Measurements from ENCODE around the gene DYNLT4. TPM values are rescaled to one million over a fixed set of nuclear protein-coding genes. Genes with fewer than 3 reads are reported as not detected.

DYNLT4 gene
- total and polyA plus RNA-seq, 10 donors: 0.15 to 2.1 (median 0.82) TPM; not detected in 3

- Histone ChIP-seq H3K27ac (no peak overlapping the region), H3K9me3 (no peaks in the 10 kb centered on the region), H3K4me1 (peaks cover 0 to 7% (median 4%) of the 10 kb centered on the region in 6 donors), H3K27me3 (replicated peaks in 1 of 7) (no peaks in the 10 kb centered on the region), H3K4me3 (no peak overlapping the region), H3K36me3 (peaks cover 0 to 100% (median 0%) of the 10 kb centered on the region in 6 donors)
- WGBS, 5 donors: 69 to 84% (median 73%) methylated on average over 2 of the region's 2 CpGs
- intact Hi-C loops (cut with DNase I; ENCODE audit: low total_unique reads): no loop called here
- DNase-seq: no peak
- TF ChIP-seq POLR2A (IDR thresholded peaks at IDR 0.05) (no peak), CTCF (IDR thresholded peaks at IDR 0.05 in 8 of 11, conservative IDR thresholded peaks at IDR 0.05 in 3 of 11) (no peak), POLR2AphosphoS5 (IDR thresholded peaks at IDR 0.05) (no peak)
These were observed 49.7 kb downstream of the DYNLT4 start for GRCh38 chr1:44757420-44757819.

Small RNAs within 50 kb of the gene (small RNA-seq; reads per million reads assigned to genes)
- 0 reads per million in 4 donors for gene AL136380.1
- 511 to 743 (median 539) reads per million in 4 donors for gene SNORD38A
- gene SNORD38B: 0 reads per million in 4 donors
- gene SNORD46: 2,579 to 3,281 (median 3,146) reads per million in 4 donors
- 0 reads per million in 4 donors for gene SNORD55

Other genes starting within 250 kb of the DYNLT4 start
- gene TMEM53, start 132.9 kb downstream of the DYNLT4 start, total RNA-seq: 1 to 10 TPM; 4.3 to 7.5 (median 5.4) TPM
- 1 to 10 TPM; 4.9 to 5.7 (median 5.5) TPM for gene TMEM53, start 132.9 kb downstream of the DYNLT4 start, polyA plus RNA-seq
- gene ARMH1, start 132.6 kb downstream of the DYNLT4 start, total RNA-seq: 10 to 100 TPM; 12.2 to 24.7 (median 16.2) TPM
- gene ARMH1, start 132.6 kb downstream of the DYNLT4 start, polyA plus RNA-seq: 10 to 100 TPM; 43.9 to 86.0 (median 77.4) TPM
- gene RNU5D-1, start 76.2 kb downstream of the DYNLT4 start, total RNA-seq: not detected
- gene RNU5D-1, start 76.2 kb downstream of the DYNLT4 start, polyA plus RNA-seq: not detected
- 1 to 10 TPM; 1.6 to 6.6 (median 5.0) TPM for gene KIF2C, start 67.5 kb downstream of the DYNLT4 start, total RNA-seq
- gene KIF2C, start 67.5 kb downstream of the DYNLT4 start, polyA plus RNA-seq: 1 to 10 TPM; 1.4 to 7.6 (median 2.9) TPM
- 1,000 to 10,000 TPM; 1,626 to 2,405 (median 2,159) TPM for gene RPS8, start 31.8 kb downstream of the DYNLT4 start, total RNA-seq
- 1,000 to 10,000 TPM; 4,436 to 6,194 (median 5,972) TPM for gene RPS8, start 31.8 kb downstream of the DYNLT4 start, polyA plus RNA-seq
- under 1 TPM in 4 of 7 donors, not detected in 3; 0.16 to 0.61 (median 0.30) TPM for gene BEST4, start 19.2 kb downstream of the DYNLT4 start, total RNA-seq
- gene BEST4, start 19.2 kb downstream of the DYNLT4 start, polyA plus RNA-seq: under 1 TPM; 0.32 to 0.89 (median 0.80) TPM
- gene PLK3, start 7.0 kb downstream of the DYNLT4 start, total RNA-seq: 10 to 100 TPM; 22.0 to 51.7 (median 33.1) TPM
- 10 to 100 TPM; 14.7 to 24.6 (median 24.3) TPM for gene PLK3, start 7.0 kb downstream of the DYNLT4 start, polyA plus RNA-seq
- 10 to 100 TPM in 1 of 7 donors, 1 to 10 TPM in 6; 2.8 to 11.9 (median 7.3) TPM for gene BTBD19, start 1.2 kb upstream of the DYNLT4 start, total RNA-seq
- gene BTBD19, start 1.2 kb upstream of the DYNLT4 start, polyA plus RNA-seq: 1 to 10 TPM in 2 of 3 donors, under 1 TPM in 1; 0.73 to 5.5 (median 1.1) TPM
- gene PTCH2, start 35.9 kb upstream of the DYNLT4 start, total RNA-seq: 1 to 10 TPM; 1.0 to 1.5 (median 1.2) TPM
- 1 to 10 TPM in 2 of 3 donors, under 1 TPM in 1; 0.56 to 1.6 (median 1.3) TPM for gene PTCH2, start 35.9 kb upstream of the DYNLT4 start, polyA plus RNA-seq
- gene EIF2B3, start 179.2 kb upstream of the DYNLT4 start, total RNA-seq: 10 to 100 TPM; 14.5 to 28.8 (median 23.4) TPM
- 10 to 100 TPM in 2 of 3 donors, 1 to 10 TPM in 1; 7.4 to 15.2 (median 13.7) TPM for gene EIF2B3, start 179.2 kb upstream of the DYNLT4 start, polyA plus RNA-seq
- 10 to 100 TPM; 33.2 to 50.7 (median 37.6) TPM for gene HECTD3, start 204.0 kb upstream of the DYNLT4 start, total RNA-seq
- 10 to 100 TPM; 13.3 to 24.9 (median 15.9) TPM for gene HECTD3, start 204.0 kb upstream of the DYNLT4 start, polyA plus RNA-seq
- gene UROD, start 204.9 kb upstream of the DYNLT4 start, total RNA-seq: 10 to 100 TPM; 41.5 to 70.4 (median 65.4) TPM
- 10 to 100 TPM; 69.8 to 90.9 (median 80.0) TPM for gene UROD, start 204.9 kb upstream of the DYNLT4 start, polyA plus RNA-seq

Measured in spleen (tissue), 11 donors.